PC-3 (cell line): ENCODE results near the gene ESYT1. TPM values are rescaled to one million over a fixed set of nuclear protein-coding genes. Genes with fewer than 3 reads are reported as not detected.

Source experiments
- ATAC-seq: fragments of 200-7000 bp; cut with Tn5 transposase; 2 replicates; pipeline ENCODE4 v1.9.1; 2020; ENCODE audit warnings: mild to moderate bottlenecking, moderate library complexity
- BruUV-seq: library from RNA; stranded (reverse); fragments of 400-500 nt; replicated peaks from 2 replicates; lab custom pipeline; 2021; lab: Mats Ljungman, UMichigan
- CTCF ChIA-PET: fragments of 300-600 bp; sonication (Branson Sonifier 250); formaldehyde crosslinking; loops from one replicate; lab custom pipeline; 2022; ENCODE audit warnings: antibody characterized with exemption; lab: Charles Lee
- POLR2A ChIA-PET: fragments of 300-600 bp; sonication (Branson Sonifier 250); formaldehyde crosslinking; loops from one replicate; lab custom pipeline; 2022; ENCODE audit warnings: antibody characterized with exemption; ENCODE audit not compliant: unreplicated experiment; lab: Charles Lee
- DNase-seq: peaks from one replicate; pipeline ENCODE4 v3.0.0-alpha.2; 2015
- H2AFZ ChIP-seq: fragments of 300-600 bp; sonication (generic); 2 replicates; pipeline ENCODE4 v1.6.0; 2016; ENCODE audit warnings: antibody characterized with exemption, low read length
- H3F3A ChIP-seq: fragments of 300-600 bp; sonication (generic); one replicate; pipeline ENCODE4 v1.6.0; 2017; ENCODE audit warnings: antibody characterized with exemption, low read length, control low read depth, mild to moderate bottlenecking; ENCODE audit not compliant: unreplicated experiment
- H3K27ac ChIP-seq: fragments of 300-600 bp; sonication (generic); 2 replicates; pipeline ENCODE4 v1.5.1; 2016; ENCODE audit warnings: mild to moderate bottlenecking, low read length
- H3K27me3 ChIP-seq: fragments of 300-600 bp; sonication (generic); 2 replicates; pipeline ENCODE4 v1.6.1; 2016; ENCODE audit warnings: low read length, mixed read lengths
- H3K36me3 ChIP-seq: fragments of 300-600 bp; sonication (generic); 2 replicates; pipeline ENCODE4 v1.6.1; 2016; ENCODE audit warnings: low read depth, mixed run types, low read length, mixed read lengths
- H3K4me1 ChIP-seq: fragments of 300-600 bp; sonication (generic); 2 replicates; pipeline ENCODE4 v1.5.1; 2016; ENCODE audit warnings: low read length; ENCODE audit not compliant: insufficient read depth
- H3K4me2 ChIP-seq: fragments of 300-600 bp; sonication (generic); 2 replicates; pipeline ENCODE4 v1.6.0; 2016; ENCODE audit warnings: low read length
- H3K4me3 ChIP-seq: fragments of 300-600 bp; sonication (generic); 2 replicates; pipeline ENCODE4 v1.5.1; 2016; ENCODE audit warnings: mild to moderate bottlenecking, low read length, mixed read lengths
- H3K79me2 ChIP-seq: fragments of 300-600 bp; sonication (generic); 2 replicates; pipeline ENCODE4 v1.6.1; 2017; ENCODE audit warnings: low read length, mixed read lengths
- H3K9ac ChIP-seq: fragments of 300-600 bp; sonication (generic); 2 replicates; pipeline ENCODE4 v1.6.0; 2016; ENCODE audit warnings: mild to moderate bottlenecking, low read length
- H3K9me2 ChIP-seq: fragments of 300-600 bp; sonication (generic); replicated peaks from 2 replicates; pipeline ENCODE4 v1.6.1; 2016; ENCODE audit warnings: mixed run types, low read length, mixed read lengths
- H3K9me3 ChIP-seq: fragments of 300-600 bp; sonication (generic); 2 replicates; pipeline ENCODE4 v1.6.1; 2016; ENCODE audit warnings: low read length, mixed read lengths
- H4K20me1 ChIP-seq: fragments of 300-600 bp; sonication (generic); 2 replicates; pipeline ENCODE4 v1.6.1; 2016; ENCODE audit warnings: low read length, mixed read lengths
- CTCF ChIP-seq: fragments of 300-600 bp; sonication (generic); conservative IDR thresholded peaks from 2 replicates; pipeline ENCODE4 v1.5.1; 2017; ENCODE audit warnings: antibody characterized with exemption, low read depth, mild to moderate bottlenecking, low read length
- EZH2 ChIP-seq: fragments of 300-600 bp; sonication (generic); IDR thresholded peaks from one replicate; pipeline ENCODE4 v1.6.1; 2017; ENCODE audit warnings: antibody characterized with exemption, mild to moderate bottlenecking, low read length; ENCODE audit not compliant: unreplicated experiment
- EZH2phosphoT487 ChIP-seq: fragments of 300-600 bp; sonication (generic); IDR thresholded peaks from 2 replicates; pipeline ENCODE4 v1.6.1; 2018; ENCODE audit warnings: mild to moderate bottlenecking, antibody characterized with exemption, low read length, borderline replicate concordance
- intact Hi-C: fragments of 100-400 bp; cut with micrococcal nuclease; formaldehyde crosslinking; loops from 2 replicates; pipeline ENCODE4 v1.9.0; 2023
- total RNA-seq: library from RNA; depleted of rRNA; stranded (reverse); fragments of >200 nt; gene quantifications from 2 replicates; pipeline ENCODE4 v1.2.3, GENCODE V29; 2014

The ESYT1 gene
- total RNA-seq, 1 experiment from 2014 or later: 120 TPM

- no peak overlapping the region for H3K4me3 ChIP-seq
- no peak overlapping the region for H3K4me2 ChIP-seq
- CTCF ChIA-PET: no interaction called here
- TF ChIP-seq CTCF: no peak
- no peak for TF ChIP-seq EZH2phosphoT487
- TF ChIP-seq EZH2: no peak
- no peak overlapping the region for H2AFZ ChIP-seq
- H3K79me2 ChIP-seq: no peaks in the 10 kb centered on the region
- peaks cover 34% of the 10 kb centered on the region for H3K36me3 ChIP-seq
- no TSS peak for BruUV-seq
- intact Hi-C loops: no loop called here
- H4K20me1 ChIP-seq: no peaks in the 10 kb centered on the region
- H3K27me3 ChIP-seq: no peaks in the 10 kb centered on the region
- no peaks in the 10 kb centered on the region for H3K9me2 ChIP-seq
- H3F3A ChIP-seq: no peaks in the 10 kb centered on the region
- no peak for DNase-seq
- no peak overlapping the region for H3K9ac ChIP-seq
- POLR2A ChIA-PET: no interaction called here
- no peak overlapping the region for H3K27ac ChIP-seq
- H3K9me3 ChIP-seq: no peaks in the 10 kb centered on the region
- no peaks in the 10 kb centered on the region for H3K4me1 ChIP-seq
- ATAC-seq: no peak
These were observed 44.8 kb downstream of the ESYT1 start for GRCh38 chr12:56172839-56173238.

- H3K27ac ChIP-seq: no peak overlapping the region
- intact Hi-C loops: no loop called here
- no peak overlapping the region for H3K4me3 ChIP-seq
- BruUV-seq: no TSS peak
- no peaks in the 10 kb centered on the region for H3F3A ChIP-seq
- no peaks in the 10 kb centered on the region for H3K4me1 ChIP-seq
- ChIA-PET POLR2A (no interaction called here), CTCF (no interaction called here)
- H4K20me1 ChIP-seq: no peaks in the 10 kb centered on the region
- peaks cover 33% of the 10 kb centered on the region for H3K36me3 ChIP-seq
- ATAC-seq (no peak), DNase-seq (no peak)
- no peak overlapping the region for H2AFZ ChIP-seq
- H3K9me2 ChIP-seq: no peaks in the 10 kb centered on the region
- TF ChIP-seq EZH2phosphoT487: no peak
- no peak for TF ChIP-seq CTCF
- TF ChIP-seq EZH2: no peak
- H3K9ac ChIP-seq: no peak overlapping the region
- H3K9me3 ChIP-seq: no peaks in the 10 kb centered on the region
- H3K79me2 ChIP-seq: no peaks in the 10 kb centered on the region
- no peaks in the 10 kb centered on the region for H3K27me3 ChIP-seq
- no peak overlapping the region for H3K4me2 ChIP-seq
These were observed 50.3 kb downstream of the ESYT1 start for GRCh38 chr12:56178347-56178746.

DNA sequence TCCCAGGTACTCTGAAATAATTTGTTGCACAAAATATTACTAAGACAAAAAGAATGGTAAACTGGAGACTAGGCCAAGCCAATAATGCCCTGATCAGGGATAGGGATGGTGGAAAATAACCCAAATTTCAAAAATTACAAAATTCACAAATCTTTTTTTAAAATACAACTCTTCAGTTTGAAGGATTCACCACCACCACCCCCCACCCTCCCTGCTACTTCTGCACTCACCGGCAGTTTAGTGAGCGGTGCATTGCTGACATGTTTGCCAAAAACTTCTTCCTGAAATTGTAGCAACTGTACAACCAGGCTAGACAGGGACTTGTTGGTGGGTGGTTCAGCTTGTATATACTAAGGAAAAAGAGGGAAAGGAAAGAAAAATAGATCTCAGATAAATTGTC lies 58.9 kb downstream of the ESYT1 start:
- peaks cover 30% of the 10 kb centered on the region for H3K79me2 ChIP-seq
- H3K27me3 ChIP-seq: no peaks in the 10 kb centered on the region

More for the DNA sequence above, 58.9 kb downstream of the ESYT1 start:
- no peaks in the 10 kb centered on the region for H3F3A ChIP-seq
- intact Hi-C loops: no loop called here
- TF ChIP-seq EZH2phosphoT487 (no peak), EZH2 (no peak), CTCF (no peak)
- H3K4me2 ChIP-seq: peak overlapping the region; percentile 86; the same call in 1 of the 2 replicates
- no peaks in the 10 kb centered on the region for H3K9me3 ChIP-seq
- H3K9me2 ChIP-seq: no peaks in the 10 kb centered on the region
- no peak for ATAC-seq
- no TSS peak for BruUV-seq
- no peak overlapping the region for H2AFZ ChIP-seq
- CTCF ChIA-PET: no interaction called here
- H3K9ac ChIP-seq: no peak overlapping the region
- no peaks in the 10 kb centered on the region for H4K20me1 ChIP-seq
- peaks cover 21% of the 10 kb centered on the region for H3K4me1 ChIP-seq
- POLR2A ChIA-PET: interaction anchor here (0.7 kb wide), 1 partner anchor 10 kb away, joined by 34 read pairs; no protein-coding TSS in a partner anchor
- no peak for DNase-seq
- H3K4me3 ChIP-seq: no peak overlapping the region
- H3K36me3 ChIP-seq: peaks cover 18% of the 10 kb centered on the region
- H3K27ac ChIP-seq: no peak overlapping the region
